NCI-H1694 treated with DMSO at 0.1 percent for 48 hours (cell line): ENCODE data around the gene GFPT1.
"Not testable (repeated sequence)": the region's sequence is repeated elsewhere in the genome, so short reads cannot be mapped to it uniquely, and the experiment has no call there.

Source experiments
- DNase-seq: peaks from one replicate; lab custom pipeline; 2025; lab: John Stamatoyannopoulos, UW

GFPT1 gene

GRCh38 chr2:69383176-69383812 lies 3.7 kb downstream of the GFPT1 start:
- no peak for DNase-seq

GRCh38 chr2:69382547-69382946 lies 4.5 kb downstream of the GFPT1 start:
- DNase-seq, result no peak

GRCh38 chr2:69381337-69381737 lies 5.7 kb downstream of the GFPT1 start:
- DNase-seq, result no peak

GRCh38 chr2:69380072-69380917 lies 6.7 kb downstream of the GFPT1 start:
- no peak for DNase-seq

- DNase-seq, result no peak
Observed at GRCh38 chr2:69376403-69376802, 10.6 kb downstream of the GFPT1 start.

- peak; percentile 48 for DNase-seq
Observed at GRCh38 chr2:69375494-69376353, 11.3 kb downstream of the GFPT1 start.

GRCh38 chr2:69372767-69373166 lies 14.3 kb downstream of the GFPT1 start:
- no peak for DNase-seq

- DNase-seq, result no peak
Observed at GRCh38 chr2:69369802-69370201, 17.2 kb downstream of the GFPT1 start.

- no peak for DNase-seq
Observed at GRCh38 chr2:69368588-69368987, 18.4 kb downstream of the GFPT1 start.

GRCh38 chr2:69359371-69359770 lies 27.7 kb downstream of the GFPT1 start:
- DNase-seq, result no peak

- no peak for DNase-seq
Observed at GRCh38 chr2:69358914-69359313, 28.1 kb downstream of the GFPT1 start.

GRCh38 chr2:69356471-69356870 lies 30.6 kb downstream of the GFPT1 start:
- DNase-seq, result no peak

GRCh38 chr2:69354976-69355375 lies 32.1 kb downstream of the GFPT1 start:
- DNase-seq, result not testable (repeated sequence)

- DNase-seq, result no peak
Observed at GRCh38 chr2:69353360-69353759, 33.7 kb downstream of the GFPT1 start.

GRCh38 chr2:69348781-69349180 lies 38.2 kb downstream of the GFPT1 start:
- no peak for DNase-seq

GRCh38 chr2:69345434-69345833 lies 41.6 kb downstream of the GFPT1 start:
- DNase-seq, result no peak

GRCh38 chr2:69344305-69344704 lies 42.7 kb downstream of the GFPT1 start:
- no peak for DNase-seq

GRCh38 chr2:69340101-69340775 lies 46.8 kb downstream of the GFPT1 start:
- no peak for DNase-seq

- no peak for DNase-seq
Observed at GRCh38 chr2:69335311-69335710, 51.7 kb downstream of the GFPT1 start.

GRCh38 chr2:69333352-69333751 lies 53.7 kb downstream of the GFPT1 start:
- DNase-seq, result no peak

GRCh38 chr2:69330781-69331180 lies 56.2 kb downstream of the GFPT1 start:
- no peak for DNase-seq

- no peak for DNase-seq
Observed at GRCh38 chr2:69322631-69323030, 64.4 kb downstream of the GFPT1 start.
